ENCODE measurements around the gene SERPINE3.

The SERPINE3 gene

DNA sequence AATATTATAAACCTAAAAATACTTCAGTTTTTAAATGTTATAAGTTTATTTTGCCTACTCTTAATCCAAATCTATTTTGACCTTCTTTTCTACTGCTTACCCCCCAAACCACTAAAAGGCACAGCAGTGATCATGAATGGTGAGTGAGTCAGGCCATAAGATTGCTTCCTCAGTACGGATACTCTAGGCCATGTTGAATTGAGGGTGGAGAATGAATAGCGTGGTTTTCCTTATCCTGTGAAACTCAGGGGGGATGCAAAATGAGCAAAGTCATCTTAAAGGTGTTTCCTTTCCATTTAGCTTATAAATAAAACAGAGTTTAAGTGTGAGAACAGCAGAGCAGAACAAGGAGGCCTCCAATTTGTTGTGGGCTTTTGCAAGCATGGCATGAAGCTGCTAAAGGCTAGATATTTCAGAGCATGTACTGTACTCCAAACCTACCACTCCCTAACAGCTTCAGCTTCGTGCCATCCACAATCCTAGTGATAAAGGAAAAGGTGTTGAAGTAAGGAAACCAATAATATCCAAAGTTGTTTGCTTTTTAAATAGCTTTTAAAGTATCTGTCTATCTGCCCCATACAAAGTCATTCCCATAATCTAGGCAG lies 25.0 kb downstream of the SERPINE3 start:
- DNase-seq, result no peak

DNA sequence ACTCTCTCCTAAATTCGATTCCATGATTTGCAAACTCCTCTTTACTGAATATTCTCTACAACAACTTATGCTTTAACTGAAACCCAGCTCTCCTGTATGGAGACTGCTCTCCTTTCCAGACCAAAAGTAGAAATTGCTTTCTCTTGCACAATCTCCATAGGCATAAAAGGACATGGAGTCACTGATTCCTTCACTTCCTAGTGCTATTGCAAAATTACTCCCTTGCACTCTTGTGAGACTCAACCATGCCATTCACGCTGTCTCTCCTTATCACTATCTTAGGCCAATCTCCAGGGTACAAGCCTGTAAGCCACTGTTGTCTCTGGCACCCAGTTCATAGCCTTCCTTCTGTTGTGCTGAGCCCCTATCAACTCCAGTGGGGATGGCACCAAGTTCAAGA lies 30.6 kb downstream of the SERPINE3 start:
- peak; percentile 44 to 74 for DNase-seq

DNA sequence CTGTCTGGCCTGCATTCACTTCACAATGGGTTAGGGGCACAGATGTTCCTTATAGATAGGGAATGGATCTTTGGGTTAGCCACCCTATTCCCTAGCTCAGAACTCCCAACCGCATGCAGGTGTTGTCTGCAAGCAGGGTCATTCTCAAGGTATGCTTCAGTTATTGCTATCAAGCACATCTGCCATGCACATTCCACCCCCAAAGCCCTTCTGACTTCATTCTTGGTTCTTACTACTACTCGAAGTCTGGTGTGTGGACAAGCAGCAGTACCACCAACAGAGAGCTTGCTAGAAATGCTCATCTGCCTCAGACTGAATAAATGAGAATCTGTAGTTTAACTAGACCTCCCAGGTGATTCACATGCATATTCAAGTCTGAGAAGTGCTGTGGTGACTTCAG lies 31.3 kb downstream of the SERPINE3 start:
- DNase-seq, result no peak

DNA sequence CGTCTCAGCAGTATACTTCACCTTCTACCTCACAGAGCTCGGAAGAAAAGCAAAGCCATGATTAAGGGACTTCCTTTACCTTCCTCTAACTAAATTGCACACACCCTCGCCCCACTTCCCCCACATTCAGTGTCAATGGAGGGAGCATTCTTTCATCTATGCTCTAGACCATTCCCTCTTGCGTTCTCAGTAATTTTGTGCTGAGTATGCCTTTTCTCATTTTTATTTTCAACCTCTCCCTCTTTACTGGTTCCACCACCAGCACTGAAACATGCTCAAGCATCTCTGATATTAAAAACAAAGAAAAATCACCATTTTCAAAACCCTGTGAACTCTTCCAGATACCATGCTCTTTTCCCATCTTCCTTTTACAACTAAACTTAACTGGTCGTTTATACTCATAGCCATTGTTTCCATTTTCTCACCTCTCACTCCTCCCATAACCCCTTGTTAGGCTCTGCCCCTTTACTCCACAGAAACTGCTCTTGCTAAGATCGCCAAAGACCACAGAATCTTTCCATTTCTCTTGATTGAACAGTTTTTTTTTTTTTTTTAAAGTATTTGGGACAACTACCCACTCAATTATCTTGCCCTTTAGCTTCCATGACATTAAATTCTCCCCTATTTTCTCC lies 32.4 kb downstream of the SERPINE3 start:
- no peak for DNase-seq

DNA sequence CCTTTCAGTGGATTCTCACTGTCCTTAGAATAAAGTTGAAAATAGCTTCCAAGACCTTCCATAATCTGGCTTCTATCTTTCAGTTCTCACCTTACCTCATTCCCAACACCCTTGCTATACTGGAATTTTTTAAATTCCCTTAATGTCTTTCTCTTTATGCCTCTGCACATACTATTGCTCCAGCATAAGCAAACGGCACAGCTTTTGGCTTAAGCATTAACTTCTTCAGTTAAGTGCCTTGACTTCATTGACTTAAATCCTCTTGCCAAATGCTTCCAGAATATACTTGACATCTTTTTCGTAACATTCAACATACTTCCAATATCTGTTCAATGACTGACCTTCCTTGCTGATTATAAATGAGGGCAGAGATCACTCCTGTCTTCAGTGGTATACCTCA lies 34.0 kb downstream of the SERPINE3 start:
- DNase-seq, result no peak

DNA sequence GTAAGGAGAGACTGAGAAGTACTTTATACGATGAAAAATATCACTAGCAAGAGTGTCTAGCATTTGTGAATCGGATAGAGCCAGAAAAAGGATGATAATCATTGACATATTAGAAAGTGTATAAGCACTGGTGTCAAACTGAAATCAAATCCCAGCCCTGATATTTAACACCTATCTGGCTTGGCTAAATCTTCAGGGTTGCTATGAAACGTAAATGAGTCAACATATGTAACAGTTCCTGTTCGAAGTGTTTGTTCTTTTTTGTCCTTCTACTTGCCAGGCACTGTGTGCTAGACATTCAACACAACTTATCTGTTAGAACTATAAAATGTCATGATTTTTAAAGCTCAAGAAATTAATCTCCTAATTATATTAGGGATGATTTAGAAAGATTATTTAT lies 40.8 kb downstream of the SERPINE3 start:
- no peak for DNase-seq

DNA sequence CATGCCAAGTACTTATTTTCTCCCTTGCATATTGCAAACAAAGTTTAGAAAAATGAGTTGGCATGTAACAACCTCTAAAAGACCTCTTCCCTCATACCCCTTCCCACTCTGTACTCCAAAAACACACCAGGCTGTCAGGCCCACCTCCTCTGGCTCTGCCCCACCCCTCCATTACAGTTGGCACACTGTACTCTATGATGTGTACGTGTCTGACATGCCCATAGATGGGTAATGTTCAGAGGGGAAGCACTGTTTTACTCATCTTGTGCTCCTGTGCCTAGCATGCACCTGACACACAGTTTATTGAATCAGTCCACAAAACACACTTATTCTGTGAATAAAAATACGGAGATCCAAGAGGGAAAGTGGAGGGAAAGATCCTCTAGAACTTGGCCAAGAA lies 45.6 kb downstream of the SERPINE3 start:
- no peak for DNase-seq

DNA sequence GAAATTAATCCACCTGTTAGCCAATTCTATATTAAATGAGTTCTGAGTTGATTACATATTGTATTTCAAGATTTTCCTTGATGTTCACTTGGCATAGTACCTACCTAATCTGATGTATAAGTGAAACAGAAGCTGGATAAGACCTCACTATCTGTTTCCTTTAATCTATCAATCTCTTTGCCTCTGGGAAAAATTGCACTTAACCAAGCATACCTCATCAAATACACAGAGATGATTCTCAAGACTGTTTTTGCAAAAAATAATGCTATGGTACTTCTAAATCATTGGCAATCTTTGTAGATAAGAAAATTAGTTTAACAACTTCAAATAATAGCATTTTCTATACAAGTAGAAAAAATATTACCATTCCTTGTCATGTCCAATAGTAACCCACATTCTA lies 55.2 kb downstream of the SERPINE3 start:
- DNase-seq, result no peak

DNA sequence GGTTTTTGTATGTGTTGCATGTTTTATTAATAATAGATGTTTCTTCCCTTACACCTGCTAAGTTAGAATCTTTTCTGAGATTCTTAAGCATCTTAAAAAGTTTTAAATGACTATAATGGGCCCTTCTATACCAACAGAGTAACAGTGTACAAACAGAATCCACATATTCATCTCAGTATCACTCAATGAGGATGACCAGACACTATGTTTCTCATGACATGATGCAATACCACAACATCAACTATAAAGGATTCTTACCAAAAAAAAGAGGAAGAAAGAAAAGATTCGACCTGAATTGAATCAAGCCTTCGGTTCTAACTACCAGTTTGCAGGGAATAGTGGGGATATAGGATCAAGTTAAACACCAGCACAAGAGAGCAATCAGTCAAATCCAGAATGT lies 56.9 kb downstream of the SERPINE3 start:
- DNase-seq, result peak; percentile 59 to 65

DNA sequence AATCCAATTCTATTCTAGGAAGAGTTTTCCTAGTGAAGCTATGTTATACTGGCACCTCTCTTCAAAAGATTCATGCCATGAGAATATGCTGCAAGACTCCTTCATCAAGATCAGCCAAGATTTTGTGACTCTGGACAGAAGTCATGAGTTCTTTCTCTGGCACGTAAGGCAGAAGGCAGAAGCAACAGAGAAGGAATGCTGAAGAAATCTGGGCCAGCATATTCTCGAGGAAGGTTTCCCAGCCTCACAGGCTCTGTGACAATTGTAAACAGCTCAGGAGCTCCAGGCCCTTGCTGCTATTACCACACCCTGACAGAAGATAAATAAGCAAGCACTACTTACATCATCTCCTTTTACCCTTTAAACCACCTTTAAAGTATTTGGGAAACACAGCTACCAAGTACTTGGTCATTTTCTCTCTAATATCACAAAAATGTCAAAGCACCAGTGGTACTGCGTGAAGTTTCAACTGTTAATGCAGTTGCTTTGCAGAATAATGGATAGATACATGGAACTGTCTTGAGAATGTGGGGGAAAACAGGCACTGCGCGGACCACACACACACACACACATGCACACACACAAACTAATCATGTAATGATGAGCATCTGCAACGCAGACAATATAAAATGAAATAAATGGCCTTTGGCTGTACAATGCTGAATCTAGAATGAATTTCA lies 57.9 kb downstream of the SERPINE3 start:
- no peak for DNase-seq

DNA sequence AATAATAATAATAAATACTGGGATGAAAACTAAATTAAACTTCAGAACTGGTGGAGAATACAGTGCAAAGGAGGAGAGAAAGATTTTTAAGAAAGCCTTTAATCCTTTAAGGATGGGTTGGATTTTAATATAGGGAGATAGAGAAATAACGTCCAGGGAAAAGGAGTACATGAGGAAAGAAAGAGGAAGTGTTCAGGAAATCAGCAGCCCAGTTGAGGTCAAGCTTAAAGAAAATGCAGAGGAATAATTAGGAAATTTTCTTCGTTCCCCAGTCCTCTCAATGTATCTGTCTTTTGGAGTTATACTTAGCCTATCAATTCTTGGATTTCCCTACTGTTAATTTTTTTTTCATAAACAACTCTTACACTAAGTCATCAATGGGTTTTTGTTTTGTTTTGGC lies 65.7 kb downstream of the SERPINE3 start:
- DNase-seq, result peak in 1 of 2 donors; percentile 16

DNA sequence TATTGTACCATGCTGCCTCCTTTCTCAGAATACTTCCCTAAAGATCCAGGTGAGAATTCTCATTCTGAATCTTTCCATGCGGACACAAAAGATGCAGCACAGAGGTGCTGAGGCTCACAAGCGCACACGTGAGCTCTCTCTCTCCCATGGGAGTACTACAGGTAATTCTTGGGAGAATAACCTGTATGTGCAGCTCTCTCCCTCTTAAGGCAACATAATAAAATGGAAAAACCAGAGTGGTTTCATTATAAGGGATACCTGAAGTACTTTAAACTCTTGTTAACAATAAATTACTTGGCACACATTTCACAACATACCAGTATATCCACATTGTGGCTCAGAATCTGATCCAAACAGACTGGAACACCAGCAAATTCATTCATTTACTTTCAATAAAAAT lies 72.9 kb downstream of the SERPINE3 start:
- no peak for DNase-seq
